Rectal smooth muscle tissue (tissue), 1 donor: ENCODE measurements around the gene ARL15.

Experiments
- H3K27ac ChIP-seq: one replicate; pipeline ENCODE4 v1.7.0; 2013; ENCODE audit warnings: low read depth, low read length, inconsistent platforms
- H3K27me3 ChIP-seq: one replicate; pipeline ENCODE4 v1.7.0; 2013; ENCODE audit warnings: low read length; ENCODE audit not compliant: control insufficient read depth, insufficient read depth
- H3K36me3 ChIP-seq: one replicate; pipeline ENCODE4 v1.7.0; 2013; ENCODE audit warnings: low read length; ENCODE audit not compliant: control insufficient read depth, insufficient read depth
- H3K4me1 ChIP-seq: one replicate; pipeline ENCODE4 v1.7.0; 2013; ENCODE audit warnings: low read length; ENCODE audit not compliant: control insufficient read depth, insufficient read depth
- H3K4me3 ChIP-seq: one replicate; pipeline ENCODE4 v1.7.0; 2013; ENCODE audit warnings: low read length
- H3K9ac ChIP-seq: one replicate; pipeline ENCODE4 v1.7.0; 2013; ENCODE audit warnings: low read length

Gene ARL15

GRCh38 chr5:54249210-54250028 lies 61.0 kb downstream of the ARL15 start:
- no peak overlapping the region for H3K4me3 ChIP-seq
- no peak overlapping the region for H3K9ac ChIP-seq
- no peaks in the 10 kb centered on the region for H3K4me1 ChIP-seq
- H3K36me3 ChIP-seq, result no peaks in the 10 kb centered on the region
- H3K27me3 ChIP-seq, result no peaks in the 10 kb centered on the region
- H3K27ac ChIP-seq, result no peak overlapping the region

GRCh38 chr5:54247226-54247625 lies 63.1 kb downstream of the ARL15 start:
- Histone ChIP-seq H3K4me1 (no peaks in the 10 kb centered on the region), H3K9ac (no peak overlapping the region), H3K36me3 (no peaks in the 10 kb centered on the region), H3K27ac (no peak overlapping the region), H3K27me3 (no peaks in the 10 kb centered on the region), H3K4me3 (no peak overlapping the region)

GRCh38 chr5:54243483-54244080 lies 66.8 kb downstream of the ARL15 start:
- Histone ChIP-seq H3K27me3 (no peaks in the 10 kb centered on the region), H3K36me3 (no peaks in the 10 kb centered on the region)

GRCh38 chr5:54242297-54242696 lies 68.1 kb downstream of the ARL15 start:
- no peaks in the 10 kb centered on the region for H3K4me1 ChIP-seq
- H3K9ac ChIP-seq, result no peak overlapping the region
- no peaks in the 10 kb centered on the region for H3K36me3 ChIP-seq
- H3K4me3 ChIP-seq, result no peak overlapping the region
- no peak overlapping the region for H3K27ac ChIP-seq
- H3K27me3 ChIP-seq, result no peaks in the 10 kb centered on the region

More at GRCh38 chr5:54243483-54244080, 66.8 kb downstream of the ARL15 start:
- Histone ChIP-seq H3K4me1 (no peaks in the 10 kb centered on the region), H3K4me3 (no peak overlapping the region), H3K9ac (no peak overlapping the region), H3K27ac (no peak overlapping the region)

GRCh38 chr5:54234304-54234933 lies 76.0 kb downstream of the ARL15 start:
- H3K4me1 ChIP-seq, result no peaks in the 10 kb centered on the region
- H3K4me3 ChIP-seq, result no peak overlapping the region
- no peak overlapping the region for H3K27ac ChIP-seq
- H3K9ac ChIP-seq, result no peak overlapping the region
- no peaks in the 10 kb centered on the region for H3K27me3 ChIP-seq
- H3K36me3 ChIP-seq, result no peaks in the 10 kb centered on the region

GRCh38 chr5:54230936-54231685 lies 79.3 kb downstream of the ARL15 start:
- Histone ChIP-seq H3K4me1 (no peaks in the 10 kb centered on the region), H3K36me3 (no peaks in the 10 kb centered on the region)

GRCh38 chr5:54229041-54229780 lies 81.2 kb downstream of the ARL15 start:
- Histone ChIP-seq H3K36me3 (no peaks in the 10 kb centered on the region), H3K4me1 (no peaks in the 10 kb centered on the region), H3K27ac (no peak overlapping the region), H3K9ac (no peak overlapping the region), H3K27me3 (no peaks in the 10 kb centered on the region), H3K4me3 (no peak overlapping the region)

More at GRCh38 chr5:54230936-54231685, 79.3 kb downstream of the ARL15 start:
- no peak overlapping the region for H3K4me3 ChIP-seq
- no peak overlapping the region for H3K9ac ChIP-seq
- no peak overlapping the region for H3K27ac ChIP-seq
- H3K27me3 ChIP-seq, result no peaks in the 10 kb centered on the region

GRCh38 chr5:54227759-54228158 lies 82.6 kb downstream of the ARL15 start:
- Histone ChIP-seq H3K36me3 (no peaks in the 10 kb centered on the region), H3K27me3 (no peaks in the 10 kb centered on the region), H3K4me3 (no peak overlapping the region), H3K9ac (no peak overlapping the region), H3K4me1 (no peaks in the 10 kb centered on the region), H3K27ac (no peak overlapping the region)

GRCh38 chr5:54227109-54227508 lies 83.3 kb downstream of the ARL15 start:
- Histone ChIP-seq H3K4me1 (peaks cover 3% of the 10 kb centered on the region), H3K4me3 (no peak overlapping the region), H3K36me3 (no peaks in the 10 kb centered on the region), H3K9ac (no peak overlapping the region), H3K27me3 (no peaks in the 10 kb centered on the region), H3K27ac (no peak overlapping the region)

GRCh38 chr5:54226215-54226614 lies 84.2 kb downstream of the ARL15 start:
- Histone ChIP-seq H3K27me3 (no peaks in the 10 kb centered on the region), H3K9ac (no peak overlapping the region), H3K36me3 (no peaks in the 10 kb centered on the region), H3K4me1 (peaks cover 10% of the 10 kb centered on the region), H3K27ac (no peak overlapping the region), H3K4me3 (no peak overlapping the region)

- Histone ChIP-seq H3K27ac (no peak overlapping the region), H3K9ac (no peak overlapping the region), H3K27me3 (no peaks in the 10 kb centered on the region), H3K4me3 (no peak overlapping the region), H3K4me1 (peaks cover 12% of the 10 kb centered on the region), H3K36me3 (no peaks in the 10 kb centered on the region)
Measured at GRCh38 chr5:54224103-54224826, 86.1 kb downstream of the ARL15 start.
